GM12874 (cell line): Measurements from ENCODE around the gene NOTCH4.
A peak's percentile ranks its signal among the peaks of the same experiment; 100 is the strongest.

Source experiments
- TF ChIP-seq, protein P1 (sequence below): IDR thresholded peaks from 2 replicates; pipeline ENCODE4 v1.5.1; 2011; ENCODE audit warnings: low read depth, mild to moderate bottlenecking, control low read depth, low read length, moderate library complexity; ENCODE audit not compliant: insufficient read depth

Gene NOTCH4

GRCh38 chr6:32223258-32224235, at the start of gene NOTCH4:
Gene NOTCH4 (minus strand): TSS chr6:32224067. CDS start chr6:32223928, 139 bp downstream.
- TF ChIP-seq, protein P1, sequence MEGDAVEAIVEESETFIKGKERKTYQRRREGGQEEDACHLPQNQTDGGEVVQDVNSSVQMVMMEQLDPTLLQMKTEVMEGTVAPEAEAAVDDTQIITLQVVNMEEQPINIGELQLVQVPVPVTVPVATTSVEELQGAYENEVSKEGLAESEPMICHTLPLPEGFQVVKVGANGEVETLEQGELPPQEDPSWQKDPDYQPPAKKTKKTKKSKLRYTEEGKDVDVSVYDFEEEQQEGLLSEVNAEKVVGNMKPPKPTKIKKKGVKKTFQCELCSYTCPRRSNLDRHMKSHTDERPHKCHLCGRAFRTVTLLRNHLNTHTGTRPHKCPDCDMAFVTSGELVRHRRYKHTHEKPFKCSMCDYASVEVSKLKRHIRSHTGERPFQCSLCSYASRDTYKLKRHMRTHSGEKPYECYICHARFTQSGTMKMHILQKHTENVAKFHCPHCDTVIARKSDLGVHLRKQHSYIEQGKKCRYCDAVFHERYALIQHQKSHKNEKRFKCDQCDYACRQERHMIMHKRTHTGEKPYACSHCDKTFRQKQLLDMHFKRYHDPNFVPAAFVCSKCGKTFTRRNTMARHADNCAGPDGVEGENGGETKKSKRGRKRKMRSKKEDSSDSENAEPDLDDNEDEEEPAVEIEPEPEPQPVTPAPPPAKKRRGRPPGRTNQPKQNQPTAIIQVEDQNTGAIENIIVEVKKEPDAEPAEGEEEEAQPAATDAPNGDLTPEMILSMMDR, result no peak

DNA sequence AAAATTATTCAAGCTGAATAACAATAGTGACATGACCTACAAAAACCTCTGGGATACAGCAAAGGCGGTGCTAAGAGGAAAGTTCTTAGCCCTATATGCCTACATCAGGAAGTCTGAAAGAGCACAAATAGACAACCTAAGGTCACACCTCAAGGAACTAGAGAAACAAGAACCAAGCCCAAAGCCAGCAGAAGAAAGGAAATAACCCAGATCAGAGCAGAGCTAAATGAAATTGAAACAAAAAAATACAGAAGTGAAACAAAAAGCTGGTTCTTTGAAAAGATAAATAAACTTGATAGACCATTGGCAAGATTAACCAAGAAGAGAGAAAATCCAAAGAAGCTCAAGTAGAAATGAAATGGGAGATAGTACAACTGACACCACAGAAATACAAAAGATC, 47.6 kb upstream of the NOTCH4 start:
- TF ChIP-seq, protein P1, result no peak

GRCh38 chr6:32267035-32267434, 43.2 kb upstream of the NOTCH4 start:
- TF ChIP-seq, protein P1, result no peak

- TF ChIP-seq, protein P1, result peak; percentile 89
Measured at GRCh38 chr6:32255199-32256153, 31.6 kb upstream of the NOTCH4 start.

- TF ChIP-seq, protein P1, result no peak
Measured at GRCh38 chr6:32254761-32255198, 30.9 kb upstream of the NOTCH4 start.

- TF ChIP-seq, protein P1, result no peak
Measured at GRCh38 chr6:32252331-32253009, 28.6 kb upstream of the NOTCH4 start.
